Mesodermal cell (in vitro differentiated cells): ENCODE measurements around the gene PREX1.
A peak's percentile ranks its signal among the peaks of the same experiment; 100 is the strongest.

Experiments used
- H3K27ac ChIP-seq: 2 replicates; pipeline ENCODE4 v1.7.0; 2013; ENCODE audit warnings: mild to moderate bottlenecking, low read depth, low read length, moderate library complexity; ENCODE audit not compliant: severe bottlenecking
- H3K36me3 ChIP-seq: 2 replicates; pipeline ENCODE4 v1.7.1; 2013; ENCODE audit warnings: mild to moderate bottlenecking, low read length, moderate library complexity; ENCODE audit not compliant: control insufficient read depth, insufficient read depth
- H3K4me1 ChIP-seq: one replicate; pipeline ENCODE4 v1.7.1; 2013; ENCODE audit warnings: mild to moderate bottlenecking, low read length; ENCODE audit not compliant: insufficient read depth, control insufficient read depth, poor library complexity, severe bottlenecking
- H3K4me3 ChIP-seq: 2 replicates; pipeline ENCODE4 v1.7.0; 2013; ENCODE audit warnings: low read length, control low read depth, mild to moderate bottlenecking; ENCODE audit not compliant: insufficient read depth, poor library complexity, severe bottlenecking; ENCODE audit errors: extremely low read depth
- H3K9me3 ChIP-seq: 2 replicates; pipeline ENCODE4 v1.7.1; 2013; ENCODE audit warnings: mild to moderate bottlenecking, low read length, moderate library complexity; ENCODE audit not compliant: control insufficient read depth
- WGBS, 2 experiments: methylation state at CpG; one replicate each; pipeline ENCODE4 v1.1.5; 2013; ENCODE audit warnings: missing lambda C conversion rate in 2 of 2; ENCODE audit not compliant: insufficient coverage in 2 of 2; 5-methylcytosine and 5-hydroxymethylcytosine counted together

Gene PREX1

GRCh38 chr20:48791666-48792071, 36.1 kb downstream of the PREX1 start:
- H3K9me3 ChIP-seq, result no peaks in the 10 kb centered on the region
- no peak overlapping the region for H3K4me3 ChIP-seq
- no peak overlapping the region for H3K27ac ChIP-seq
- no peaks in the 10 kb centered on the region for H3K36me3 ChIP-seq
- WGBS, 2 experiments, result 92 to 95% methylated on average over 4 to 5 of the region's 6 CpGs
- H3K4me1 ChIP-seq, result peaks cover 40% of the 10 kb centered on the region

GRCh38 chr20:48791014-48791413, 36.8 kb downstream of the PREX1 start:
- 90 to 92% methylated on average over 8 to 9 of the region's 11 CpGs for WGBS, 2 experiments
- Histone ChIP-seq H3K9me3 (no peaks in the 10 kb centered on the region), H3K4me1 (peaks cover 38% of the 10 kb centered on the region), H3K36me3 (no peaks in the 10 kb centered on the region), H3K27ac (no peak overlapping the region), H3K4me3 (no peak overlapping the region)

GRCh38 chr20:48790473-48791003, 37.3 kb downstream of the PREX1 start:
- Histone ChIP-seq H3K9me3 (no peaks in the 10 kb centered on the region), H3K4me3 (no peak overlapping the region), H3K4me1 (peaks cover 40% of the 10 kb centered on the region), H3K27ac (peak overlapping the region; percentile 5), H3K36me3 (no peaks in the 10 kb centered on the region)
- WGBS, 2 experiments, result 71 to 77% methylated on average over 3 to 4 of the region's 5 CpGs

GRCh38 chr20:48789781-48790472, 37.9 kb downstream of the PREX1 start:
- no peak overlapping the region for H3K4me3 ChIP-seq
- H3K4me1 ChIP-seq, result peaks cover 40% of the 10 kb centered on the region
- no peaks in the 10 kb centered on the region for H3K9me3 ChIP-seq
- WGBS, 2 experiments, result 98 to 100% methylated on average over 5 to 6 of the region's 9 CpGs
- H3K36me3 ChIP-seq, result no peaks in the 10 kb centered on the region
- H3K27ac ChIP-seq, result peak overlapping the region; percentile 5

- no peak overlapping the region for H3K27ac ChIP-seq
- H3K9me3 ChIP-seq, result no peaks in the 10 kb centered on the region
- H3K36me3 ChIP-seq, result no peaks in the 10 kb centered on the region
- peaks cover 33% of the 10 kb centered on the region for H3K4me1 ChIP-seq
- WGBS, 2 experiments, result 86 to 93% methylated on average over 1 to 2 of the region's 6 CpGs
- no peak overlapping the region for H3K4me3 ChIP-seq
These were observed 38.6 kb downstream of the PREX1 start for GRCh38 chr20:48789185-48789668.

- Histone ChIP-seq H3K4me1 (peaks cover 27% of the 10 kb centered on the region), H3K9me3 (no peaks in the 10 kb centered on the region), H3K4me3 (no peak overlapping the region), H3K36me3 (no peaks in the 10 kb centered on the region), H3K27ac (peak overlapping the region; percentile 90)
- 88 to 100% methylated on average over 2 to 5 of the region's 9 CpGs for WGBS, 2 experiments
These were observed 39.2 kb downstream of the PREX1 start for GRCh38 chr20:48788486-48789072.

GRCh38 chr20:48787861-48788375, 39.9 kb downstream of the PREX1 start:
- no peak overlapping the region for H3K4me3 ChIP-seq
- peaks cover 26% of the 10 kb centered on the region for H3K4me1 ChIP-seq
- WGBS, 2 experiments, result 73 to 81% methylated on average over 6 to 8 of the region's 9 CpGs
- no peaks in the 10 kb centered on the region for H3K36me3 ChIP-seq
- H3K27ac ChIP-seq, result peak overlapping the region; percentile 90
- H3K9me3 ChIP-seq, result no peaks in the 10 kb centered on the region

- H3K4me1 ChIP-seq, result peaks cover 26% of the 10 kb centered on the region
- WGBS, 2 experiments, result 47 to 59% methylated on average over 5 to 10 of the region's 19 CpGs
- no peaks in the 10 kb centered on the region for H3K9me3 ChIP-seq
- H3K4me3 ChIP-seq, result no peak overlapping the region
- no peaks in the 10 kb centered on the region for H3K36me3 ChIP-seq
- H3K27ac ChIP-seq, result peak overlapping the region; percentile 90
These were observed 40.7 kb downstream of the PREX1 start for GRCh38 chr20:48786951-48787705.

- Histone ChIP-seq H3K9me3 (no peaks in the 10 kb centered on the region), H3K36me3 (no peaks in the 10 kb centered on the region), H3K4me1 (peaks cover 26% of the 10 kb centered on the region), H3K4me3 (no peak overlapping the region), H3K27ac (no peak overlapping the region)
- WGBS, 2 experiments, result 73 to 83% methylated on average over 5 to 6 of the region's 8 CpGs
These were observed 42.0 kb downstream of the PREX1 start for GRCh38 chr20:48785801-48786200.

- Histone ChIP-seq H3K4me1 (peaks cover 22% of the 10 kb centered on the region), H3K4me3 (no peak overlapping the region), H3K27ac (no peak overlapping the region), H3K9me3 (no peaks in the 10 kb centered on the region), H3K36me3 (no peaks in the 10 kb centered on the region)
- WGBS, 2 experiments, result 98 to 100% methylated on average over 4 to 6 of the region's 6 CpGs
These were observed 42.5 kb downstream of the PREX1 start for GRCh38 chr20:48785256-48785655.
